GM18499 (cell line): ENCODE data around the gene OR6F1.
A peak's percentile ranks its signal among the peaks of the same experiment; 100 is the strongest.
"Not testable (repeated sequence)": the region's sequence is repeated elsewhere in the genome, so short reads cannot be mapped to it uniquely, and the experiment has no call there.

Experiments
- ATAC-seq: cut with Tn5 transposase; IDR thresholded peaks from one replicate; pipeline ENCODE4 v1.9.1; 2021; ENCODE audit warnings: moderate number of reproducible peaks; ENCODE audit not compliant: insufficient read depth, unreplicated experiment

The OR6F1 gene

DNA sequence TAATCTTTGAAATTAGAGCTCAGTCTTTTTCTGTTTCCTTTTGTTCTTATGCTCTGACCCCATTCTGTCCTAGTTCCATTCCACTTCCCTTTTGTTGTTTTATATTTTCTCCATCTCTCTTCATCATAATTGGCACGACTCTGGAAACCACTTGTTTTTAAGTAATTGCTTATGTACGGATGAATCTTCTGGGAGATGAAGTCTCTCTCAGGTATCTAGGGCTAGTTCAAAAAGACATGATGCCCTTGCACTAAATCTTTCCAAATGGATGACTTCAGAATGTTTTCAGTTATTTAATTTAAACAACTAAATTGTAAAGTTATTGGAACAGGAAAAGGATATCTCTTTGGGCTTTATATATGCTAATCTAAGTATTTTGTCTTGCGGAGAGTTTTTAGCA lies at the start of gene OR6F1:
TSS of gene OR6F1 (minus strand) at position 101 of the 400 bp plus-strand sequence. CDS start 3,891 bp downstream, outside the sequence.
- ATAC-seq, result no peak

DNA sequence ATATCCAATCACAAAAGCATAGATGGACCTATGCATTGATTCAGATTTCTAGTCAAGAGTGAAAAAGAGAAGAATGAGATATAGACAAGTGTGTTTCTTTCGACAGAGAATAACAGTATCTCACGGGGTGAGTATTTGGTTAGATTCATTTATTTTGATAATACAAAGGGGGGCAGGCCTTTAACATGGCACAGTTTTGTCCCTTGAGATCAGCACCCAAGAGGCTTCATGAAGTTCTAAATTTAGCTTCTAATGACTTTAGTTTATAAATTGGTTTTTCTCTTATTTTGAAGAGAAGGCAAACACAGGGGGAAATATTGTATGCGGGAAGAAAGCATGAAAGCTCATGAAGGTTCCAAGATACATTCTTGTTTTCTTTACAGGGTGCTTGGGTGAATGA lies 44.0 kb upstream of the OR6F1 start, which contains the start of gene OR1C1:
TSS of gene OR1C1 (minus strand) at position 101 of the 400 bp plus-strand sequence. CDS start 2,150 bp downstream, outside the sequence.
- ATAC-seq, result no peak

DNA sequence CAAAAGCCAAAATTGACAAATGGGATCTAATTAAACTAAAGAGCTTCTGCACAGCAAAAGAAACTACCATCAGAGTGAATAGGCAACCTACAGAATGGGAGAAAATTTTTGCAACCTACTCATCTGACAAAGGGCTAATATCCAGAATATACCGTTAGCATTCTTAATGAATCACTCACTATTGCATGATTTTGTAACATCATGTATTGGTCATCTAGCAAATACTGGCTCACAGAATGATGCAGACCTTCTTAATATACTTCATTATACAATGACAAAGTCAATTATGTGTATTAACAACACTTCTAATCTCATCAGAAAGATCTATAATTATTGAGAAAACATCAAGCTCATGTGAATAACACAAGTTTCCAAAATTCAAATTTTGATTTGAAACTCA lies 37.9 kb upstream of the OR6F1 start:
- not testable (repeated sequence) for ATAC-seq

- ATAC-seq, result no peak
These were observed 33.4 kb upstream of the OR6F1 start for GRCh38 chr1:247749870-247750269.

DNA sequence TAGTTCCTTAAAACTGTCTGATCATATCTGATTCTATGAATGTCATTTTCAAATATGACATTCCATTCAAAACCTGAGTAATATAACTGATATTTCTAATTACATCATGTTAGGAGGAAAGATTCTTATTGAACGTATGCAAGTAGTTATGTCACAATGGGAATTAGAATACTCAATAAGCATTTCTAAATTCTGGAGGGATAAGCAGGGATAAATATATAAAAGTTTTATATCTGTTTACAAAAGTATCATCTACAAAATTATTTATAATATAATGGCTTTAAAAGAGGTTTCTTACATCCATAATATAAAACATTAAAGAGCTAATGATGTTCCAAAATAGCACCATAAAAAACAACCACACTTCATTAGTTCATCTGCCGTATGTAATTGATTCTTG lies 31.6 kb upstream of the OR6F1 start, which contains the start of gene OR14A2:
TSS of gene OR14A2 (minus strand) at position 101 of the 400 bp plus-strand sequence.
- ATAC-seq, result no peak

DNA sequence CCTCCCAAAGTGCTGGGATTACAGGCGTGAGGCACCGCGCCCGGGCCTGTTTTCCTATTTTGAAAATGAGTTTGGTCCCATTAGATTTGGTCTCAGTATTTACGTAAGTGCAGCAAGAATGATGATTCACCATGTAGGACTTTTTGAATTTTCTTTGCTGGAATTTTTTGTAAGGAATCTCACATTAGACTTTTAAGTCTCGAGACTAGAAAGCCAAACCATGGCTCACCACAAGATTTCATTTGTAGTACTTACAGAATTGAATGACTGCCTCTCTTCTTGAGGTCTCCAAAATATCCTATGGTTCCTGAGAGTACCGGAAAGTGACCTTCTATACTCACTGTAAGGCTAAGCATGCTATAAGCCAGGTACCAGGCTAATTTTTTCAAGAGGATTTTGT lies 31.2 kb upstream of the OR6F1 start:
- no peak for ATAC-seq

GRCh38 chr1:247746391-247746935 lies 30.0 kb upstream of the OR6F1 start:
- no peak for ATAC-seq

DNA sequence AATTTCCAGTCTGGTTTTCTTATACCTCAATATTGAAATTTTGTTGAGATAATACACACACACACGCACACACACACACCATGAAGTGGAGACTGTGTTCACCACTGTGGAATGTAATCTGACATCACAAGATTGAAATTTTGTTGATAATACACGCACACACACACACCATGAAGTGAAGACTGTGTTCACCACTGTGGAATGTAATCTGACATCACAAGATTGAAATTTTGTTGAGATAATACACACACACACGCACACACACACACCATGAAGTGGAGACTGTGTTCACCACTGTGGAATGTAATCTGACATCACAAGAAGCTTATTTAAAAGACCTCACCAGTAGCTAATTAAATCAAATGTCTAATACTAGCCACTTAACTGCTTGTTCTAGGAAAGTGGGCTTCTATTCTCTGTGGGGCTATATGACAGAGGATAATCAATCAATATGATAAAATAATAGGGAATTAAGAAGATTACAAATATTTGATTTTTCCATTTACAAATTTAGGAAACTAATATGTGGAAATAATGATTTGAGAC lies 25.8 kb upstream of the OR6F1 start:
- not testable (repeated sequence) for ATAC-seq

GRCh38 chr1:247741756-247742155 lies 25.3 kb upstream of the OR6F1 start:
- ATAC-seq, result no peak

DNA sequence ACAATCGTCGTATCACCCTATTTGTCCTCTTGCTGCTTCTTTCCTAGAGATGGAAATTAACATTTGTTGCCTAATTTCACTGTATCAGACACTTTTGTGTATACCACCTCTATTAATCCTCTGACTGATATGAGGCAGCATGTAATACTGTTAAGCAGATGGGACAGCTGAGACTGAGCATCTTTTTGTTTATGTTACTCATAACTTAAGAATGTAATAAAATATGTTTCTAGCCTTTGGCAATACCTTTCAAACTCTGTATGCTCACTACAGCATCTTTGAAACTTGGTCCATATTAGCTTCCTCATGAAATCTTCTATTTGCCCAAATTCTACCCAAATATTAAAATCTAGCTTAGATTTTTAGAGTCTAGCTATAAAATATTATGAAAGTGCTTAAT lies 24.3 kb upstream of the OR6F1 start:
- no peak for ATAC-seq

- ATAC-seq, result no peak
These were observed 21.9 kb upstream of the OR6F1 start, which contains the start of gene OR14K1 for GRCh38 chr1:247738315-247738714. Gene OR14K1 (plus strand): TSS chr1:247738615. CDS start chr1:247738615, 0 bp downstream.

DNA sequence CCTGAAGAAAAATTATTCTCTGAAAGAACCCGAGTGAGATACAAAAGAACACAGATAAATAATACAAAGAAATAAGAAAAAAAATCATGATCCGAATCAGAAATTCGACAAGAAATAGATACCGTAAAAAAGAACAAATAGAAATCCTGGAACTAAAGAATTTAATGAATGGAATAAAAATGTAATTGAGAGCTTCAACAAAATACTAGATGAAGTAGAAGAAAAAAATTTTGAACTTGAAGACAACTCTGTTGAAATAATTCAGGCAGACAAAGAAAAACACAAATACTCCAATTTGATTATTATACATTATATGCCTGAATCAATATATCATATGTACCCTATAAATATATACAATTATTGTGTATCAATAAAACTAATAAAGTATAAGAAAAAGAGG lies 4.8 kb upstream of the OR6F1 start:
- no peak for ATAC-seq

- no peak for ATAC-seq
These were observed 2.7 kb downstream of the OR6F1 start for GRCh38 chr1:247713753-247714152.

DNA sequence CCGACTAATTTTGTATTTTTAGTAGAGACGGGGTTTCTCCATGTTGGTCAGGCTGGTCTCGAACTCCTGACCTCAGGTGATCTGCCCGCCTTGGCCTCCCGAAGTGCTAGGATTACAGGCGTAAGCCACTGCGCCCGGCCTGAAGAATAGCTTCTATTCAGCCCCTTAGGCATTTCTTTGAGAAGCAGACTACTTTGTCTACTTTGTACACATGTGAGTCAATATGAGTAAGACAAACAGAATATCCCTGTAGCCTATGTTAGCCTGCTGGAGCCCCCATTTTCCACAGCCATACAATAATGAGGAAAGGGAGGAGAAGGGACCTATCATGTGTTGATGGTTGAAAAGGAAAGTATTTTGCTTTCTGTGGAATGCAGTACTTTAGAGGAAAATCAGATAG lies 5.8 kb downstream of the OR6F1 start:
- not testable (repeated sequence) for ATAC-seq

DNA sequence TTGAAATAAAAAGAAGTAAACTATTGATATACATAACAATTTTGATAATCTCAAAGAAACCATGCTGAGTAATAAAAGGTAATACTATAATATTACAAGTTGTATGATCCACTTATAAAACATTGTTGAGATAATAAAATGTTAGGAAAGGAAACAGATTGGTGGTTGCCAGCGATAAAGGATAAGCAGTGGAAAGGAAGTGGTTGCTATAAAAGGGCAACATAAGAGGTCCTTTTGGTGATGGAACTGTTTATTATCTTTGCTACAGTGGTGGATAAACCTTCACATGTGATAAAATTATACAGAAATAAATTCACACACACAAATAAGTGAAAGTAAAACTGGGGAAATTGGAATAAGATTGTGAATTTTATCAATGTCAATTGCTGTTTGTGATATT lies 15.1 kb downstream of the OR6F1 start:
- no peak for ATAC-seq

GRCh38 chr1:247681288-247681897 lies 35.1 kb downstream of the OR6F1 start:
- peak; percentile 87 for ATAC-seq

GRCh38 chr1:247680171-247680570 lies 36.3 kb downstream of the OR6F1 start:
- no peak for ATAC-seq

- ATAC-seq, result no peak
These were observed 36.8 kb downstream of the OR6F1 start, which contains the start of gene OR13G1 for GRCh38 chr1:247679639-247680038. Gene OR13G1 (minus strand): TSS chr1:247679739. CDS start chr1:247673041, 6,698 bp downstream.

DNA sequence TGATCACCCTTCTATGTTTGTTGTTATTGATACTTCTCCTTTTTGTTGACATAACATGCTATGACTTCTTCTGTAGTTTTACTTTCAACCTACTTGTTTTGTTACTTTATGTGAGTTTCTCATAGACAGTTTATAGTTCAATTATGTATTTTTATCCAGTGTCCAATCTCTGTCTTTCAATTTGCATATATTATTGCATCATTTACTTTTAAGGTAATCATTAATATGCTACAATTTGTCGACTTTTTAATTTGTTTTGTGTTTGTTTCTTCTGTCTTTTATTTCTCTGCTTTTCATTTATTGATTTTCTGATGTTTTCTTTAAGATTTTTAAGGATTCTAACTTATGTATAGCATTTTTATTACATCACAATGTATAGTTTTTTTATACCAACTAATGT lies 47.2 kb downstream of the OR6F1 start:
- ATAC-seq, result no peak
